H1 (cell line): ENCODE results near the gene ACAP3. TPM values are rescaled to one million over a fixed set of nuclear protein-coding genes. Genes with fewer than 3 reads are reported as not detected.

Experiments used
- CTCF ChIA-PET: fragments of 300-600 bp; sonication (Branson Sonifier 250); formaldehyde crosslinking; loops from one replicate; lab custom pipeline; 2021; ENCODE audit not compliant: partially characterized antibody; lab: Charles Lee
- POLR2A ChIA-PET: fragments of 300-600 bp; sonication (Branson Sonifier 250); formaldehyde crosslinking; loops from one replicate; lab custom pipeline; 2021; ENCODE audit warnings: inconsistent platforms; ENCODE audit not compliant: partially characterized antibody; lab: Charles Lee
- DNase-seq, 2 experiments: peaks; one replicate each; pipeline versions ENCODE4 v3.0.0 to v3.0.0-alpha.2; 2010 to 2022; ENCODE audit warnings: low spot score in 2 of 2, low read depth in 1 of 2, mixed read lengths in 1 of 2
- FAIRE-seq: peaks from 2 replicates; lab custom pipeline; 2011; peaks lifted over from hg19 to GRCh38; lab: Jason Lieb, UNC
- H2AFZ ChIP-seq: 2 replicates; pipeline ENCODE4 v1.8.1; 2012; ENCODE audit warnings: low read length, inconsistent platforms
- H2AK5ac ChIP-seq: 2 replicates; pipeline ENCODE4 v1.6.1; 2013; ENCODE audit warnings: low read depth, low read length
- H2BK120ac ChIP-seq: replicated peaks from 2 replicates; pipeline ENCODE3; 2013; ENCODE audit warnings: low read depth, low read length, inconsistent platforms
- H2BK12ac ChIP-seq: 2 replicates; pipeline ENCODE4 v1.6.1; 2013; ENCODE audit warnings: low read depth, low read length
- H2BK15ac ChIP-seq: 2 replicates; pipeline ENCODE4 v1.6.1; 2013; ENCODE audit warnings: low read length
- H2BK20ac ChIP-seq: 2 replicates; pipeline ENCODE4 v1.6.1; 2013; ENCODE audit warnings: low read length
- H2BK5ac ChIP-seq: 2 replicates; pipeline ENCODE4 v1.6.1; 2013; ENCODE audit warnings: low read depth, low read length
- H3K14ac ChIP-seq: 2 replicates; pipeline ENCODE4 v1.6.1; 2013; ENCODE audit warnings: inconsistent platforms; ENCODE audit not compliant: insufficient read length
- H3K18ac ChIP-seq: 2 replicates; pipeline ENCODE4 v1.6.1; 2013; ENCODE audit warnings: low read length; ENCODE audit errors: extremely low read depth
- H3K23ac ChIP-seq: 2 replicates; pipeline ENCODE4 v1.6.1; 2013; ENCODE audit warnings: inconsistent platforms; ENCODE audit not compliant: insufficient read length
- H3K23me2 ChIP-seq: 2 replicates; pipeline ENCODE4 v1.6.1; 2013; ENCODE audit warnings: low read depth, low read length
- H3K27ac ChIP-seq: 2 replicates; pipeline ENCODE4 v1.6.1; 2011; ENCODE audit warnings: low read depth, low read length, inconsistent platforms
- H3K27me3 ChIP-seq, 4 experiments: replicated peaks in 1 of 4; 1 replicate in 1 of 4; 2 replicates in 3 of 4; pipeline versions ENCODE4 v1.6.1 to v1.8.1; 2011 to 2013; ENCODE audit warnings: low read length in 3 of 4, mild to moderate bottlenecking in 3 of 4, inconsistent platforms in 2 of 4, mixed read lengths in 2 of 4, moderate library complexity in 1 of 4; ENCODE audit not compliant: control insufficient read depth in 3 of 4, insufficient read depth in 3 of 4; ENCODE audit errors: extremely low read depth in 1 of 4
- H3K36me3 ChIP-seq, 4 experiments: 2 replicates each; pipeline versions ENCODE4 v1.6.1 to v1.8.1; 2011 to 2013; ENCODE audit warnings: mild to moderate bottlenecking in 4 of 4, low read length in 3 of 4, moderate library complexity in 2 of 4, control low read depth in 1 of 4, inconsistent platforms in 1 of 4; ENCODE audit not compliant: insufficient read depth in 4 of 4, control insufficient read depth in 2 of 4
- H3K4ac ChIP-seq: replicated peaks from 2 replicates; pipeline ENCODE3; 2013; ENCODE audit warnings: low read length, low read depth, mixed read lengths, inconsistent platforms; ENCODE audit not compliant: insufficient read length
- H3K4me1 ChIP-seq, 4 experiments: replicated peaks in 1 of 4; 1 replicate in 1 of 4; 2 replicates in 3 of 4; pipeline versions ENCODE4 v1.6.1 to v1.8.1; 2011 to 2013; ENCODE audit warnings: low read length in 3 of 4, inconsistent platforms in 2 of 4, mixed read lengths in 1 of 4; ENCODE audit not compliant: insufficient read depth in 4 of 4, control insufficient read depth in 3 of 4
- H3K4me2 ChIP-seq, 2 experiments: 2 replicates each; pipeline versions ENCODE4 v1.6.1 to v1.8.1; 2011 to 2013; ENCODE audit warnings: low read depth in 2 of 2, low read length in 2 of 2, control low read depth in 1 of 2, inconsistent platforms in 1 of 2, mild to moderate bottlenecking in 1 of 2; ENCODE audit not compliant: insufficient read depth in 1 of 2
- H3K4me3 ChIP-seq, 4 experiments: fragments of 200-600, 300-600 bp in 1 of 4; sonication (generic), shearing (Covaris generic), sonication (Bioruptor Twin) in 1 of 4; 2 replicates each; pipeline versions ENCODE4 v1.5.1 to v1.8.1; 2011 to 2016; ENCODE audit warnings: low read length in 4 of 4, low read depth in 3 of 4, control low read depth in 2 of 4, inconsistent platforms in 2 of 4, mild to moderate bottlenecking in 2 of 4, mixed read lengths in 1 of 4, moderate library complexity in 1 of 4; ENCODE audit not compliant: insufficient read depth in 2 of 4; ENCODE audit errors: extremely low read depth in 1 of 4
- H3K56ac ChIP-seq: replicated peaks from 2 replicates; pipeline ENCODE3; 2013; ENCODE audit warnings: low read depth, mild to moderate bottlenecking, mixed read lengths, low read length, inconsistent platforms; ENCODE audit not compliant: insufficient read length
- H3K79me1 ChIP-seq: 2 replicates; pipeline ENCODE4 v1.6.1; 2013; ENCODE audit warnings: low read depth, low read length, control low read depth
- H3K79me2 ChIP-seq, 2 experiments: 2 replicates each; pipeline versions ENCODE4 v1.6.1 to v1.8.1; 2012 to 2013; ENCODE audit warnings: low read length in 2 of 2, mild to moderate bottlenecking in 2 of 2, inconsistent platforms in 1 of 2; ENCODE audit not compliant: insufficient read depth in 2 of 2, control insufficient read depth in 1 of 2
- H3K9ac ChIP-seq, 4 experiments: replicated peaks in 1 of 4; 1 replicate in 1 of 4; 2 replicates in 3 of 4; pipeline versions ENCODE4 v1.6.1 to v1.8.1; 2011 to 2013; ENCODE audit warnings: low read depth in 3 of 4, low read length in 3 of 4, control low read depth in 2 of 4, mild to moderate bottlenecking in 2 of 4, moderate library complexity in 2 of 4, inconsistent platforms in 1 of 4; ENCODE audit errors: extremely low read depth in 1 of 4
- H3K9me3 ChIP-seq, 2 experiments: 2 replicates each; pipeline versions ENCODE4 v1.6.1 to v1.8.1; 2012 to 2013; ENCODE audit warnings: mild to moderate bottlenecking in 2 of 2, moderate library complexity in 2 of 2, control low read depth in 1 of 2, inconsistent platforms in 1 of 2, low read depth in 1 of 2, low read length in 1 of 2, mixed read lengths in 1 of 2; ENCODE audit not compliant: insufficient read depth in 2 of 2
- H4K20me1 ChIP-seq, 2 experiments: replicated peaks in 1 of 2; 2 replicates each; pipeline versions ENCODE3 to v1.8.1; 2011 to 2013; ENCODE audit warnings: inconsistent platforms in 2 of 2, low read length in 2 of 2, mild to moderate bottlenecking in 1 of 2; ENCODE audit not compliant: insufficient read depth in 2 of 2, control insufficient read depth in 1 of 2
- H4K5ac ChIP-seq: 2 replicates; pipeline ENCODE4 v1.6.1; 2013; ENCODE audit warnings: low read length, low read depth, mixed read lengths, inconsistent platforms; ENCODE audit not compliant: insufficient read length
- H4K8ac ChIP-seq: 2 replicates; pipeline ENCODE4 v1.8.0; 2013; ENCODE audit warnings: mild to moderate bottlenecking, moderate library complexity, low read length, inconsistent platforms; ENCODE audit not compliant: insufficient read depth; ENCODE audit errors: extremely low read depth
- H4K91ac ChIP-seq: replicated peaks from 2 replicates; pipeline ENCODE3; 2013; ENCODE audit warnings: low read length, mixed read lengths, inconsistent platforms; ENCODE audit not compliant: insufficient read length
- CEBPB ChIP-seq: IDR thresholded peaks from 2 replicates; pipeline ENCODE4 v1.6.1; 2012; ENCODE audit warnings: low read depth, low read length
- CTCF ChIP-seq, 3 experiments: IDR thresholded peaks; 1 replicate in 2 of 3; 2 replicates in 1 of 3; pipeline versions ENCODE4 v1.5.1 to v1.6.1; 2011; ENCODE audit warnings: low read length in 3 of 3, mild to moderate bottlenecking in 3 of 3, inconsistent platforms in 2 of 3, low read depth in 1 of 3, moderate library complexity in 1 of 3; ENCODE audit not compliant: insufficient read depth in 1 of 3; ENCODE audit errors: control extremely low read depth in 1 of 3
- FOSL1 ChIP-seq: IDR thresholded peaks from 2 replicates; pipeline ENCODE4 v1.6.1; 2011; ENCODE audit warnings: mild to moderate bottlenecking, low read depth, low read length, moderate library complexity; ENCODE audit not compliant: insufficient read depth
- GTF2F1 ChIP-seq: IDR thresholded peaks from 2 replicates; pipeline ENCODE4 v1.6.1; 2012; ENCODE audit warnings: low read depth, low read length, improper control_type of control experiment, borderline replicate concordance
- KDM5A ChIP-seq: fragments of 200-600 bp; IDR thresholded peaks from 2 replicates; pipeline ENCODE4 v1.7.1; 2012; ENCODE audit warnings: mild to moderate bottlenecking, low read length, inconsistent platforms, mixed read lengths
- RAD21 ChIP-seq, 2 experiments: IDR thresholded peaks in 1 of 2; conservative IDR thresholded peaks in 1 of 2; 2 replicates each; pipeline ENCODE4 v1.6.1; 2011; ENCODE audit warnings: low read depth in 2 of 2, low read length in 2 of 2, improper control_type of control experiment in 1 of 2, inconsistent platforms in 1 of 2, mild to moderate bottlenecking in 1 of 2, moderate library complexity in 1 of 2
- SUZ12 ChIP-seq: fragments of 200-600 bp; sonication (generic); IDR thresholded peaks from 2 replicates; pipeline ENCODE4 v1.6.1; 2012; ENCODE audit warnings: mild to moderate bottlenecking, inconsistent platforms, low read length, moderate library complexity, mixed read lengths
- WGBS, 2 experiments: shearing (Covaris generic) in 1 of 2; methylation state at CpG; one replicate each; pipeline versions ENCODE4 v1.1.6 to v1.1.7; 2013 to 2015; ENCODE audit warnings: low lambda C conversion rate in 2 of 2, mixed read lengths in 2 of 2, inconsistent platforms in 1 of 2, low coverage in 1 of 2, missing lambda C conversion rate in 1 of 2; ENCODE audit not compliant: insufficient replicate concordance in 2 of 2, insufficient coverage in 1 of 2, insufficient read length in 1 of 2; ENCODE audit errors: extremely low coverage in 1 of 2, missing lambda C conversion rate in 1 of 2; 5-methylcytosine and 5-hydroxymethylcytosine counted together
- polyA plus RNA-seq, 7 experiments: library from polyadenylated mRNA; depleted of rRNA in 3 of 7; stranded (reverse) in 5 of 7; unstranded in 2 of 7; fragments of >200 nt in 5 of 7; fragments of 200-250 nt in 2 of 7; gene quantifications; 1 replicate in 5 of 7; 2 replicates in 1 of 7; 4 replicates in 1 of 7; pipeline versions ENCODE4 v1.2.1 to v1.2.3, GENCODE V29; 2011 to 2013; ENCODE audit warnings: missing spikeins in 2 of 7, mixed read lengths in 2 of 7
- total RNA-seq: library from RNA; stranded (reverse); fragmentation: NEBNext Ultra II Directional; extraction: Animal tissue kit (Norgen Biotek cat#: 25700); gene quantifications from 2 replicates; pipeline ENCODE4 v1.2.1, GENCODE V29; 2021

The ACAP3 gene
- total and polyA plus RNA-seq, 2 of the 8 experiments (the other 6 are each of a cell fraction or from before 2014, with no cell fraction given): 14.8 to 28.3 TPM

GRCh38 chr1:1305300-1306069, 2.2 kb downstream of the ACAP3 start:
- H4K8ac ChIP-seq: peak overlapping the region; percentile 96; the same call in 1 of the 2 replicates
- peaks cover 0 to 6% of the 10 kb centered on the region in 2 experiments; a peak in 1 of 4 replicates for H3K79me2 ChIP-seq
- H3K23ac ChIP-seq: no peak overlapping the region
- H3K4ac ChIP-seq: peak overlapping the region; percentile 37
- H3K18ac ChIP-seq: peak overlapping the region; percentile 78; the same call in 1 of the 2 replicates
- H3K9ac ChIP-seq: peak overlapping the region in 1 of 4 experiments; percentile 13; a peak in 1 of 7 replicates
- ChIA-PET POLR2A (interaction anchor here (0.5 to 1.5 kb wide), 10 partner anchors 9 to 101 kb away, joined by 3 to 6 read pairs (median 3); partner anchors contain the start of gene AURKAIP1), CTCF (interaction anchor here (0.7 to 2.1 kb wide), 5 partner anchors 9 to 124 kb away, joined by 3 to 17 read pairs (median 3); no protein-coding TSS in a partner anchor)
- peak overlapping the region; percentile 78; the same call in 1 of the 2 replicates for H2BK5ac ChIP-seq
- H4K91ac ChIP-seq: peak overlapping the region; percentile 81
- H2BK120ac ChIP-seq: peak overlapping the region; percentile 94
- 0 out of 2 replicates have a peak overlapping the region, but pooled peaks have one; percentile 9 for H2BK12ac ChIP-seq
- DNase-seq: no peak
- H3K14ac ChIP-seq: no peak overlapping the region
- WGBS, 2 experiments: 55% methylated on average over 14 of the region's 25 CpGs; no CpG with 5 or more reads in 1 of the 2 experiments
- H3K79me1 ChIP-seq: peaks cover 4% of the 10 kb centered on the region; the same call in 1 of the 2 replicates
- H3K36me3 ChIP-seq: no peaks in the 10 kb centered on the region; a peak in 1 of 8 replicates
- peak overlapping the region; percentile 61; the same call in 1 of the 2 replicates for H2BK15ac ChIP-seq
- no peak overlapping the region for H2AFZ ChIP-seq
- H4K5ac ChIP-seq: peak overlapping the region; percentile 66
- peaks cover 0 to 23% of the 10 kb centered on the region in 2 experiments for H4K20me1 ChIP-seq
- peak overlapping the region; percentile 38; the same call in 1 of the 2 replicates for H3K27ac ChIP-seq
- H3K23me2 ChIP-seq: peaks cover 21% of the 10 kb centered on the region; the same call in 1 of the 2 replicates
- H3K56ac ChIP-seq: no peak overlapping the region
- no peaks in the 10 kb centered on the region for H3K9me3 ChIP-seq
- no peak overlapping the region for H2AK5ac ChIP-seq
- no peak overlapping the region for H2BK20ac ChIP-seq
- H3K4me3 ChIP-seq: no peak overlapping the region
- H3K4me2 ChIP-seq: peak overlapping the region; percentile 59 to 95
- FAIRE-seq: no peak
- H3K4me1 ChIP-seq: peaks cover 0 to 40% (median 31%) of the 10 kb centered on the region in 4 experiments; a peak in 6 of 7 replicates
- peaks cover 0 to 4% (median 1%) of the 10 kb centered on the region in 4 experiments; a peak in 1 of 7 replicates for H3K27me3 ChIP-seq
- TF ChIP-seq RAD21 (IDR thresholded peaks at IDR 0.05 in 1 of 2, conservative IDR thresholded peaks at IDR 0.05 in 1 of 2; ENCODE audit: low read depth in 2 of 2, low read length in 2 of 2): 0 out of 4 replicates have a peak, but pooled peaks of 1 of the 2 experiments have one; percentile 12
- TF ChIP-seq GTF2F1: no peak
- TF ChIP-seq CEBPB: no peak
- TF ChIP-seq FOSL1: no peak
- no peak for TF ChIP-seq SUZ12
- TF ChIP-seq CTCF (IDR thresholded peaks at IDR 0.05; ENCODE audit: control extremely low read depth in 1 of 3, insufficient read depth in 1 of 3, low read depth in 1 of 3, low read length in 3 of 3): peak in 1 of 3 experiments; percentile 9; a peak in 1 of 4 replicates
- no peak for TF ChIP-seq KDM5A
